GM21723 (cell line): ENCODE measurements around the gene SATL1.
"Not testable (repeated sequence)": the region's sequence is repeated elsewhere in the genome, so short reads cannot be mapped to it uniquely, and the experiment has no call there.

Experiments
- ATAC-seq: cut with Tn5 transposase; IDR thresholded peaks from one replicate; pipeline ENCODE4 v1.9.1; 2021; ENCODE audit warnings: mild to moderate bottlenecking, moderate library complexity; ENCODE audit not compliant: unreplicated experiment

The SATL1 gene

GRCh38 chrX:85243761-85244449 is at the start of gene SATL1, which contains the start of gene ZNF711:
Gene SATL1, minus strand, starts transcription at chrX:85243779. Its CDS starts 134,811 bp downstream, at chrX:85108968.
Gene ZNF711, plus strand, starts transcription at chrX:85243991. Its CDS starts 3,582 bp downstream, at chrX:85247573.
- peak; percentile 65 for ATAC-seq

- no peak for ATAC-seq
Measured at GRCh38 chrX:85288992-85289723, 45.6 kb upstream of the SATL1 start.

- ATAC-seq = not testable (repeated sequence)
Measured at GRCh38 chrX:85285286-85285685, 41.7 kb upstream of the SATL1 start.

- ATAC-seq = peak; percentile 45
Measured at GRCh38 chrX:85244450-85245211, 1.1 kb upstream of the SATL1 start.

GRCh38 chrX:85243155-85243554 is 424 bp downstream of the SATL1 start:
- ATAC-seq = no peak

GRCh38 chrX:85223359-85223758 is 20.2 kb downstream of the SATL1 start:
- no peak for ATAC-seq

- peak; percentile 54 for ATAC-seq
Measured at GRCh38 chrX:85221361-85221760, 22.2 kb downstream of the SATL1 start.

- ATAC-seq = no peak
Measured at GRCh38 chrX:85215946-85216345, 27.6 kb downstream of the SATL1 start.

- no peak for ATAC-seq
Measured at GRCh38 chrX:85213792-85214530, 29.6 kb downstream of the SATL1 start.

GRCh38 chrX:85203461-85203970 is 40.1 kb downstream of the SATL1 start:
- ATAC-seq = no peak

GRCh38 chrX:85196319-85196718 is 47.3 kb downstream of the SATL1 start:
- ATAC-seq = no peak

GRCh38 chrX:85159644-85160043 is 83.9 kb downstream of the SATL1 start:
- no peak for ATAC-seq

GRCh38 chrX:85140964-85141363 is 102.6 kb downstream of the SATL1 start:
- ATAC-seq = peak; percentile 57

GRCh38 chrX:85139422-85139821 is 104.2 kb downstream of the SATL1 start:
- ATAC-seq = no peak

- no peak for ATAC-seq
Measured at GRCh38 chrX:85136409-85136808, 107.2 kb downstream of the SATL1 start.

- no peak for ATAC-seq
Measured at GRCh38 chrX:85115252-85115651, 128.3 kb downstream of the SATL1 start.

GRCh38 chrX:85114776-85115175 is 128.8 kb downstream of the SATL1 start:
- ATAC-seq = no peak

GRCh38 chrX:85114171-85114570 is 129.4 kb downstream of the SATL1 start:
- no peak for ATAC-seq

GRCh38 chrX:85113746-85114145 is 129.8 kb downstream of the SATL1 start:
- ATAC-seq = no peak

- ATAC-seq = no peak
Measured at GRCh38 chrX:85112293-85112692, 131.3 kb downstream of the SATL1 start.

- no peak for ATAC-seq
Measured at GRCh38 chrX:85111347-85111746, 132.2 kb downstream of the SATL1 start.
